Osteoblast (primary cell): ENCODE results near the gene RSPO1. TPM values are rescaled to one million over a fixed set of nuclear protein-coding genes. Genes with fewer than 3 reads are reported as not detected.

ENCODE experiments used
- DNase-seq: peaks from one replicate; pipeline ENCODE4 v3.0.0; 2011; ENCODE audit warnings: low spot score, mixed read lengths; ENCODE audit not compliant: insufficient read length; ENCODE audit errors: missing footprints
- H2AFZ ChIP-seq: 2 replicates; pipeline ENCODE4 v1.6.0; 2011; ENCODE audit warnings: mild to moderate bottlenecking, low read length
- H3K27ac ChIP-seq: 2 replicates; pipeline ENCODE4 v1.5.1; 2011; ENCODE audit warnings: mild to moderate bottlenecking, low read depth, low read length, moderate library complexity
- H3K27me3 ChIP-seq: 2 replicates; pipeline ENCODE4 v1.6.0; 2012; ENCODE audit warnings: mild to moderate bottlenecking, control low read depth, inconsistent platforms, low read length, moderate library complexity; ENCODE audit not compliant: insufficient read depth
- H3K36me3 ChIP-seq: 2 replicates; pipeline ENCODE4 v1.5.1; 2011; ENCODE audit warnings: mild to moderate bottlenecking, low read length, control low read depth, moderate library complexity; ENCODE audit not compliant: insufficient read depth
- H3K4me1 ChIP-seq: 2 replicates; pipeline ENCODE4 v1.5.1; 2011; ENCODE audit warnings: mild to moderate bottlenecking, low read length, control low read depth, moderate library complexity; ENCODE audit not compliant: insufficient read depth
- H3K4me2 ChIP-seq: 2 replicates; pipeline ENCODE4 v1.6.0; 2011; ENCODE audit warnings: mild to moderate bottlenecking, low read length; ENCODE audit not compliant: insufficient read depth
- H3K4me3 ChIP-seq: fragments of 200-600 bp; sonication (generic); 3 replicates; pipeline ENCODE4 v1.5.1; 2012; ENCODE audit warnings: mild to moderate bottlenecking, low read length, inconsistent platforms; ENCODE audit not compliant: insufficient read depth
- H3K79me2 ChIP-seq: 2 replicates; pipeline ENCODE4 v1.6.0; 2012; ENCODE audit warnings: mild to moderate bottlenecking, low read length, control low read depth, inconsistent platforms; ENCODE audit not compliant: insufficient read depth
- H3K9me3 ChIP-seq: 2 replicates; pipeline ENCODE4 v1.5.1; 2011; ENCODE audit warnings: low read depth, low read length, control low read depth
- H4K20me1 ChIP-seq: 2 replicates; pipeline ENCODE4 v1.6.0; 2012; ENCODE audit warnings: mild to moderate bottlenecking, low read length, control low read depth; ENCODE audit not compliant: insufficient read depth
- CTCF ChIP-seq: IDR thresholded peaks from 2 replicates; pipeline ENCODE4 v1.5.1; 2011; ENCODE audit warnings: mild to moderate bottlenecking, low read depth, low read length, moderate library complexity; ENCODE audit errors: extremely low read depth
- total RNA-seq: library from RNA; depleted of rRNA; stranded (reverse); fragments of >200 nt; gene quantifications from 2 replicates; pipeline ENCODE4 v1.2.3, GENCODE V29; 2012

The RSPO1 gene
- total RNA-seq, 1 donor = 0.36 TPM

DNA sequence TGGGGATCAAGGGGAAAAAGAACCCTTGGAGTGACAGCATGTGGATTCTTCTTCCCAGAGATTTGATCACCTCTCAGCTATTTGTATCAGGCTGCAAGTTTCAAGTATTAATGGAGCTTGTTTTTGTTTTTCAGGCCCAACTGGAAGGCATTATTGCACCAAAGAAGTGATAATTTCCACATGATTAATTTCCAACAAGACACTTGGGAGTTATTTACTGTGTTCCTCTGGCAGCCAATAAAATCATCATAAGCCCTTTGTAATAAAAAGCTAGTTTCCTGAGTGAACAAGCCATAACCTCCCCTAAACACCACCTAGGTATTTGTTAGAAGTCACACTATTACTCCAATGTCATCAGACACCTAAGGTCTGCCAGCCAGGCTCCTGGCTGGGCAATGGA, 69.8 kb downstream of the RSPO1 start:
- no peaks in the 10 kb centered on the region for H3K79me2 ChIP-seq
- peaks cover 5% of the 10 kb centered on the region for H3K4me1 ChIP-seq
- no peak for TF ChIP-seq CTCF
- no peak overlapping the region for H2AFZ ChIP-seq
- H3K36me3 ChIP-seq = peaks cover 53% of the 10 kb centered on the region
- no peaks in the 10 kb centered on the region for H3K9me3 ChIP-seq
- H3K4me3 ChIP-seq = no peak overlapping the region
- no peak for DNase-seq
- H3K27me3 ChIP-seq = no peaks in the 10 kb centered on the region
- H4K20me1 ChIP-seq = no peaks in the 10 kb centered on the region
- no peak overlapping the region for H3K4me2 ChIP-seq
- H3K27ac ChIP-seq = no peak overlapping the region

GRCh38 chr1:37562984-37563383, 71.7 kb downstream of the RSPO1 start:
- H3K36me3 ChIP-seq = peaks cover 34% of the 10 kb centered on the region
- no peaks in the 10 kb centered on the region for H3K9me3 ChIP-seq
- no peak overlapping the region for H2AFZ ChIP-seq
- no peak for DNase-seq
- no peak overlapping the region for H3K27ac ChIP-seq
- H4K20me1 ChIP-seq = no peaks in the 10 kb centered on the region
- H3K79me2 ChIP-seq = no peaks in the 10 kb centered on the region
- no peak for TF ChIP-seq CTCF
- no peaks in the 10 kb centered on the region for H3K27me3 ChIP-seq
- no peak overlapping the region for H3K4me2 ChIP-seq
- H3K4me1 ChIP-seq = peaks cover 5% of the 10 kb centered on the region
- no peak overlapping the region for H3K4me3 ChIP-seq

Other genes with a start within 250 kb of the RSPO1 start
- gene ZC3H12A, start 160.3 kb downstream of the RSPO1 start, total RNA-seq = 11.5 and 13.0 TPM in 2 replicates
- gene MEAF6, start 120.1 kb downstream of the RSPO1 start, total RNA-seq = 62.8 and 64.1 TPM in 2 replicates
- gene SNIP1, start 80.6 kb downstream of the RSPO1 start, total RNA-seq = 10.0 and 14.1 TPM in 2 replicates
- 6.5 and 7.2 TPM in 2 replicates for gene DNALI1, start 78.0 kb downstream of the RSPO1 start, total RNA-seq
- gene GNL2, start 39.0 kb downstream of the RSPO1 start, total RNA-seq = 46.7 and 54.5 TPM in 2 replicates
- gene CDCA8, start 57.6 kb upstream of the RSPO1 start, total RNA-seq = 1.5 and 1.8 TPM in 2 replicates
- gene EPHA10, start 130.2 kb upstream of the RSPO1 start, total RNA-seq = not detected in 2 replicates
- gene MANEAL, start 159.0 kb upstream of the RSPO1 start, total RNA-seq = 0.29 and 0.36 TPM in 2 replicates
- 11.6 and 12.1 TPM in 2 replicates for gene C1orf122, start 172.9 kb upstream of the RSPO1 start, total RNA-seq
- 8.3 and 8.5 TPM in 2 replicates for gene YRDC, start 173.3 kb upstream of the RSPO1 start, total RNA-seq
- gene MTF1, start 224.7 kb upstream of the RSPO1 start, total RNA-seq = 4.1 and 4.3 TPM in 2 replicates